ENCODE measurements around the gene SAP25. TPM values are rescaled to one million over a fixed set of nuclear protein-coding genes. Genes with fewer than 3 reads are reported as not detected.

SAP25 gene
- total and polyA plus RNA-seq, 5 donors from 2014 or later, result 0.47 to 47.4 TPM; not detected in 3

DNA sequence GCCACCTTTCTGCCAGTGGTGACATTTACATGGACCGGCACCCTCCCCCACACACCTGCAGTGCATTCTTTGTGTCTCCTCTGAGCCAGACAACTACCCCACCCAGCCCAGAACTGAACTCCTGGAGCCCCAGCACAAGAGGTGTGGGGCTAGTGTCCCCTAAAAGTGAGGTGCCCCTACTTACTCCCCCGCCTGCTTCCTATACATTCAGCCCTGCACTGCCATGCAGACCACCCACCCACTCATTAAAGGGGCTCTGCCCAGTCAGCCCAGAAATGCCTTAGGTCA lies 1.9 kb downstream of the SAP25 start:
- Histone ChIP-seq H3K4me1 (ENCODE audit: control insufficient read depth, insufficient read depth, low read length, poor library complexity, severe bottlenecking) (peaks cover 44% of the 10 kb centered on the region), H3K9me3 (ENCODE audit: control insufficient read depth in 2 of 2, low read length in 2 of 2) (no peaks in the 10 kb centered on the region), H3K27ac (ENCODE audit: insufficient read depth, low read length, poor library complexity, severe bottlenecking) (no peak overlapping the region), H3K36me3 (ENCODE audit: control insufficient read depth, insufficient read depth, low read length) (peaks cover 27% of the 10 kb centered on the region), H3K27me3 (ENCODE audit: control insufficient read depth, insufficient read depth, low read length) (no peaks in the 10 kb centered on the region), H3K4me3 (ENCODE audit: low read depth, low read length) (no peak overlapping the region)
- Mint-ChIP-seq H3K36me3 (peaks cover 10% of the 10 kb centered on the region), H3K9me3 (no peaks in the 10 kb centered on the region), H3K27ac (peak overlapping the region in 2 of 3 donors; percentile 62 to 69), H3K4me3 (peak overlapping the region; percentile 41 to 87 (median 65)), H3K27me3 (peaks cover 12% of the 10 kb centered on the region), H3K4me1 (peaks cover 0 to 49% (median 20%) of the 10 kb centered on the region in 4 donors)
- DNase-seq (no peak), ATAC-seq (ENCODE audit: low read depth in 2 of 2) (no peak)

DNA sequence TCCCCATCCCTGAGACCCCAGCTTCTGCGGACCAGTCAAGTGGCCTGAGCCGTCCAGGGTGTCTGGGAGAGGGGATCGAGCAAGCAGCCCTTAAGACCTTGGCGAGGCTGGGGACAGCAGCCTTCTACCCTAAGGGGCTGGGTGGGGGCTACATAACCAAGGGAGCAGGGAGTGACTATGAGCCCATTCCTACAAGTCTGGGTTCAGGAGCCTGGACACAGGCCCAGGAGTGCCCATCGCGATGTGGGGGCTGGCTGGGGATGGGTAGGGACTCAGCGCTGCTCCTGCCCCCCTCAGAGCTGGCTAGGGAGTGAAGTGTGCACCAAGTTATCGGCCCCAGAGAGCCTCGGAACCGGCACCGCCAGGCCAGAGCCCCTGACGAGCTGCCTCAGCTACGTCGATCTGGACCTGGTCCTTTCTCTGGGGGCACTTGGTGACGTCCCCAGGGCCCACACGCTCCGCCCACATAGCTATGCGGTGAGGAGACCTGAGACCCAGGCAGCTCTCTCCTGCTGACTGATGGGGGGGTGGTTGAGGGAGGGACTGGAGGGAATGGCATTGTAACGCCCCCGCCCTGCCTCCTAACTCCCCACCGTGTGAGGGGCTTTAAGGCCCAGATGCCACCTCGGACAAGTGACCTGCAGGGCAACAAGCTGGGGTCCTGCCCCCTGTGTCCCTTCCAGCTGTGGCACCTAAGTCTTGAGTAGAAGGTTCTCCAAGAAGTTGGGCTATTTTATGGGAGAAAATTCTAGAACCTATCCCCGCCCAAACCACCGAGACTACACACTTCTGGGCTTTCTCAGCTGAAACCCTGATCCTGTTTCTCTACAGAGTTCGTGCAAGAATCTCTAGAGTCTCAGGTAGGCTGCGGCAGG lies 2.5 kb downstream of the SAP25 start:
- peaks cover 12% of the 10 kb centered on the region for H3K27me3 Mint-ChIP-seq
- Histone ChIP-seq H3K27ac (ENCODE audit: insufficient read depth, low read length, poor library complexity, severe bottlenecking) (no peak overlapping the region), H3K4me3 (ENCODE audit: low read depth, low read length) (no peak overlapping the region), H3K36me3 (ENCODE audit: control insufficient read depth, insufficient read depth, low read length) (peaks cover 22% of the 10 kb centered on the region), H3K9me3 (ENCODE audit: control insufficient read depth in 2 of 2, low read length in 2 of 2) (no peaks in the 10 kb centered on the region), H3K27me3 (ENCODE audit: control insufficient read depth, insufficient read depth, low read length) (no peaks in the 10 kb centered on the region), H3K4me1 (ENCODE audit: control insufficient read depth, insufficient read depth, low read length, poor library complexity, severe bottlenecking) (peaks cover 44% of the 10 kb centered on the region)
- H3K9me3 Mint-ChIP-seq, result no peaks in the 10 kb centered on the region
- ATAC-seq (ENCODE audit: low read depth in 2 of 2) (no peak), DNase-seq (no peak)
- H3K4me3 Mint-ChIP-seq, result peak overlapping the region in 3 of 4 donors; percentile 54 to 87 (median 61)
- H3K4me1 Mint-ChIP-seq, result peaks cover 0 to 50% (median 23%) of the 10 kb centered on the region in 4 donors
- H3K27ac Mint-ChIP-seq, result peak overlapping the region in 1 of 3 donors; percentile 76
- H3K36me3 Mint-ChIP-seq, result peaks cover 7% of the 10 kb centered on the region

DNA sequence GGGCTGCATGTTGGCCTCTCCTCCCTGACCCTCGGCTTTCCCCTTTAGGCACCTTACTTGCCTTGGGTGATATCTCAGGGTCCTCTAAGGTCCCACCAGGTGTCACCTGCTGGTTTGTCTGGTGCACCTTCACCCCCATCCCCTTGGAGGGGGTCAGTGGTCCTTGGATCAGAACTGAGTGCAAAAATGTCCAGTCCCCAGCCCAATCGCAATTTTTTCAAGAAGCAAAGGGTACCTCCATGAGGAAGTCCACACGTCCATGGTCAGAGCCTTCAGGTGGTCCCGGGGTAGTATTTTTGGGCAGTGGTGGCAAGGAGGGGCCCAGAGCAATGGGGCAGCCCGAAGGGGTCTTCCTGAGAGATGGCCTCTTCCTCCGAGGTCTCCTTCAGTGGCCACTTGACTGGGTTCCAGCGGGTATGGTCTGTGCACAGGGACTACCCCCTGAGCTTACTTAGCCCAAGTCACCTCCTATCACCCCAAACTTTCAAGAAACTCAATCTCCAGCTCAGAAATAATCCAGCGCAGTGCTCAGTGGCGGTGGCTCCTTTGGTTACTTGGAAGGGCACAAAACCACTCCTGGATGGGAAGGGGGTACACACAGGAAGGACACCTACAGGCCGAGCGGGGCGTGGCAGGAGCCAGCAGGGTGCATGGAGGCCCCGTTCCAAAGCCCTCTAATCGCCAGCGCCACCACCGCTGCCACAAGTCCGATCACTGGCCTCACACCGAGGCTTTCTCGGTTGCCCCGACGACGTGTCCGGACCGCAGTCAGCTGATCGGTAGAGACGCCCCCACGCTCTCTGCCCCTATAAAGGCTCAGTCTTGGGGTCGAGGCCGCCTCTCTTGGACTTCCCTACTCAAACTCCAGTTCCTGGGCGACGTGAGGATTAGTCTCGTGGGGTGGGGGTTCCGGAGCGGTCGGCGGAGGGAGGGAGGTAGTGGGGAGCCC lies 4.5 kb downstream of the SAP25 start:
- DNase-seq (peak in 2 of 3 donors; percentile 37 to 57), ATAC-seq (ENCODE audit: low read depth in 2 of 2) (peak in 1 of 2 donors; percentile 19)
- peak overlapping the region; percentile 75 to 88 (median 81) for H3K27ac Mint-ChIP-seq
- H3K9me3 ChIP-seq (ENCODE audit: control insufficient read depth in 2 of 2, low read length in 2 of 2), result no peaks in the 10 kb centered on the region
- H3K4me1 ChIP-seq (ENCODE audit: control insufficient read depth, insufficient read depth, low read length, poor library complexity, severe bottlenecking), result peaks cover 45% of the 10 kb centered on the region
- no peak overlapping the region for H3K4me3 ChIP-seq (ENCODE audit: low read depth, low read length)
- no peaks in the 10 kb centered on the region for H3K9me3 Mint-ChIP-seq
- peaks cover 4% of the 10 kb centered on the region for H3K36me3 ChIP-seq (ENCODE audit: control insufficient read depth, insufficient read depth, low read length)
- no peaks in the 10 kb centered on the region for H3K27me3 ChIP-seq (ENCODE audit: control insufficient read depth, insufficient read depth, low read length)
- H3K27me3 Mint-ChIP-seq, result peaks cover 12% of the 10 kb centered on the region
- peaks cover 0 to 48% (median 23%) of the 10 kb centered on the region in 4 donors for H3K4me1 Mint-ChIP-seq
- H3K36me3 Mint-ChIP-seq, result peaks cover 6% of the 10 kb centered on the region
- peak overlapping the region; percentile 69 for H3K27ac ChIP-seq (ENCODE audit: insufficient read depth, low read length, poor library complexity, severe bottlenecking)
- peak overlapping the region; percentile 44 to 70 (median 68) for H3K4me3 Mint-ChIP-seq

DNA sequence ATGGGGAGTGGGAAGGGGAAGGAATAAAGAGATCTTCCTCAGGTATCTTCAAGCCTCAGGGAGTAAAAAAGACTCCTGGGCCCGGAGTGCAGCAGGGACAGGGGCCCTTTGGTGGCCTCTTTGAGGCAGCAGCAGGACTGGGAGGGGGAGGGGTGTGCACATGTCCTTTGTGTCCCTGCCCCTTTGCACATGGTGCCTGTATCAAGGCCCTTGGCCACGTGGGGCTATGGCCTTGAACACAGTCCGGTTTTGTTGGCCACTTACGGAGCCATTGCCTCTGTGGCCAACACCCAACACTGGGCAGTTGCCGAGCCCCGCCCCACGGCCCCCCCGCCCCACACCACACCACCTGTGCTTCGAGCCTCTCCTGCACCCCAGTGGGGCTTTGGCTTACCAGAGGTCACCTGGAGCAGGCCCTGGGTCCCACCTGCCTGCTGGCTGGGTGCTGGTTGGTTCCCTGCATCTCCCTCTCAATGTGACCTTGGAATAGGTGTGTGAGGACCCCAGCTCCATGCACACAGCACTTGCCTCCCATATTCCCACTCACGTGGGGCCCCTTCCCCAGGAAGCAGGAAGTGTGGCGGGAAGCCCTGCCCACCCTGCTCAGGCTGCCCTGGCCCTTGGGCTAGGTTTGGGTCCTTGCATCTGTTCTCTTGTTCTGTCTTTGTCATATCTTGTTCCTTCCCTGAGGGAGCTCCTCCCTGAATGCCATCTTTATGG lies 5.4 kb downstream of the SAP25 start:
- Histone ChIP-seq H3K27me3 (ENCODE audit: control insufficient read depth, insufficient read depth, low read length) (no peaks in the 10 kb centered on the region), H3K4me1 (ENCODE audit: control insufficient read depth, insufficient read depth, low read length, poor library complexity, severe bottlenecking) (peaks cover 48% of the 10 kb centered on the region), H3K4me3 (ENCODE audit: low read depth, low read length) (no peak overlapping the region), H3K9me3 (ENCODE audit: control insufficient read depth in 2 of 2, low read length in 2 of 2) (no peaks in the 10 kb centered on the region), H3K27ac (ENCODE audit: insufficient read depth, low read length, poor library complexity, severe bottlenecking) (peak overlapping the region; percentile 23), H3K36me3 (ENCODE audit: control insufficient read depth, insufficient read depth, low read length) (peaks cover 1% of the 10 kb centered on the region)
- H3K27ac Mint-ChIP-seq, result peak overlapping the region in 2 of 3 donors; percentile 56 to 75
- H3K4me3 Mint-ChIP-seq, result peak overlapping the region in 1 of 4 donors; percentile 44
- ATAC-seq (ENCODE audit: low read depth in 2 of 2), result no peak
- peaks cover 0 to 54% (median 27%) of the 10 kb centered on the region in 4 donors for H3K4me1 Mint-ChIP-seq
- peaks cover 10% of the 10 kb centered on the region for H3K36me3 Mint-ChIP-seq
- H3K9me3 Mint-ChIP-seq, result no peaks in the 10 kb centered on the region
- DNase-seq, result no peak
- H3K27me3 Mint-ChIP-seq, result peaks cover 12% of the 10 kb centered on the region

GRCh38 chr7:100567751-100568175 lies 5.9 kb downstream of the SAP25 start:
- no peak for ATAC-seq (ENCODE audit: low read depth in 2 of 2)
- Histone ChIP-seq H3K36me3 (ENCODE audit: control insufficient read depth, insufficient read depth, low read length) (peaks cover 7% of the 10 kb centered on the region), H3K27ac (ENCODE audit: insufficient read depth, low read length, poor library complexity, severe bottlenecking) (peak overlapping the region; percentile 23), H3K9me3 (ENCODE audit: control insufficient read depth in 2 of 2, low read length in 2 of 2) (no peaks in the 10 kb centered on the region), H3K27me3 (ENCODE audit: control insufficient read depth, insufficient read depth, low read length) (no peaks in the 10 kb centered on the region), H3K4me3 (ENCODE audit: low read depth, low read length) (no peak overlapping the region), H3K4me1 (ENCODE audit: control insufficient read depth, insufficient read depth, low read length, poor library complexity, severe bottlenecking) (peaks cover 48% of the 10 kb centered on the region)
- peaks cover 10% of the 10 kb centered on the region for H3K36me3 Mint-ChIP-seq
- no peak overlapping the region for H3K4me3 Mint-ChIP-seq
- DNase-seq, result no peak
- peak overlapping the region in 1 of 3 donors; percentile 56 for H3K27ac Mint-ChIP-seq
- peaks cover 0 to 54% (median 27%) of the 10 kb centered on the region in 4 donors for H3K4me1 Mint-ChIP-seq
- H3K27me3 Mint-ChIP-seq, result peaks cover 12% of the 10 kb centered on the region
- no peaks in the 10 kb centered on the region for H3K9me3 Mint-ChIP-seq

DNA sequence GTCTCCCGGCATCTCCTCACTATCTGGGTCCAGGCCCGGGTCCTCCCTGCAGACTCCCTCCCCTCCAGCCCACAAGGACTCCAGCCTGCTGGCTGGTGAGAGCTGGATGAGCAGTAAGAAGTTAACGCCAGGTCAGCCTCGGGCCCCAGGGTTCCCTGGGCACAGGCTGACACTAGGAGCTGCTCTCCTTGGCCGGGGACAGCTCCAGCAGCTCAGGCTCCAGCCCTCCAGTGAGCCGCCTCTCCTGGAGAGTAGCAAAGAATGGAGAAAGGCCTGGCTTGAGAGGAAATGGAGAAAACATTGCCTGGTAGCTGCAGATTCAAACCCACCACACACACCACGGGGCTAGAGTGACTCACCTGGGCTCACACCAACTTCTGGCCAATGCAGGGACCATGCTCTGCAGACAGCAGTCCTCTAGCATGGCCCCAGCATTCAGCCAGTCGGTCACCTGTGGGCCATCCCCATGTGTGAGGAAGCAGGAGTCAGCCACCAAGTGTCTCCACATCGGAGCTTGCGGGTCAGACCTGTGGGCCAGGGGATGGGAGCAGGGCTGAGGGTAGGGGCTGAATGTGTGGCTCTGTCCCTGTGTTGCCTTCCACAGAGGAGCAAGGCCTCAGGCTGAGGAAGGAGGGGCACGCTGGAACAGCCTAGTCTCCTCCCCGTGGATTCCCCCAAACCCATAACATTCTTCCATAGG lies 6.5 kb downstream of the SAP25 start:
- Mint-ChIP-seq H3K27ac (peak overlapping the region in 1 of 3 donors; percentile 60), H3K4me3 (no peak overlapping the region), H3K27me3 (peaks cover 12% of the 10 kb centered on the region), H3K9me3 (no peaks in the 10 kb centered on the region), H3K4me1 (peaks cover 0 to 50% (median 25%) of the 10 kb centered on the region in 4 donors), H3K36me3 (peaks cover 9% of the 10 kb centered on the region)
- Histone ChIP-seq H3K4me1 (ENCODE audit: control insufficient read depth, insufficient read depth, low read length, poor library complexity, severe bottlenecking) (peaks cover 47% of the 10 kb centered on the region), H3K27ac (ENCODE audit: insufficient read depth, low read length, poor library complexity, severe bottlenecking) (peak overlapping the region; percentile 23), H3K27me3 (ENCODE audit: control insufficient read depth, insufficient read depth, low read length) (no peaks in the 10 kb centered on the region), H3K4me3 (ENCODE audit: low read depth, low read length) (no peak overlapping the region), H3K36me3 (ENCODE audit: control insufficient read depth, insufficient read depth, low read length) (peaks cover 12% of the 10 kb centered on the region), H3K9me3 (ENCODE audit: control insufficient read depth in 2 of 2, low read length in 2 of 2) (no peaks in the 10 kb centered on the region)
- DNase-seq (no peak), ATAC-seq (ENCODE audit: low read depth in 2 of 2) (no peak)

Measured in CD4-positive, CD25-positive, alpha-beta regulatory T cell (primary cell).